Inferior parietal cortex (tissue), 1 donor: Measurements from ENCODE around the gene NOP9.

Experiments used
- DNase-seq: peaks from one replicate; pipeline ENCODE4 v3.0.0-alpha.2; 2016; ENCODE audit errors: extremely low spot score

The NOP9 gene, protein sequence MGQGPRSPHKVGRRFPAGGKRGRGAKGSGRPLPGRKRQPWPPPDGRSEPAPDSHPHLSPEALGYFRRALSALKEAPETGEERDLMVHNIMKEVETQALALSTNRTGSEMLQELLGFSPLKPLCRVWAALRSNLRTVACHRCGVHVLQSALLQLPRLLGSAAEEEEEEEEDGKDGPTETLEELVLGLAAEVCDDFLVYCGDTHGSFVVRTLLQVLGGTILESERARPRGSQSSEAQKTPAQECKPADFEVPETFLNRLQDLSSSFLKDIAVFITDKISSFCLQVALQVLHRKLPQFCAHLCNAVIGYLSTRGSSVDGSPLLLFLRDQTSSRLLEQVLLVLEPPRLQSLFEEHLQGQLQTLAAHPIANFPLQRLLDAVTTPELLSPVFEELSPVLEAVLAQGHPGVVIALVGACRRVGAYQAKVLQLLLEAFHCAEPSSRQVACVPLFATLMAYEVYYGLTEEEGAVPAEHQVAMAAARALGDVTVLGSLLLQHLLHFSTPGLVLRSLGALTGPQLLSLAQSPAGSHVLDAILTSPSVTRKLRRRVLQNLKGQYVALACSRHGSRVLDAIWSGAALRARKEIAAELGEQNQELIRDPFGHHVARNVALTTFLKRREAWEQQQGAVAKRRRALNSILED

GRCh38 chr14:24299255-24300191, at the start of gene NOP9, which contains the start of gene DHRS1:
NOP9 (plus strand) TSS chr14:24299850; CDS start chr14:24299955, 105 bp downstream.
DHRS1 (minus strand) TSS chr14:24299780; CDS start chr14:24299106, 674 bp downstream.
- DNase-seq, result peak; percentile 93

GRCh38 chr14:24250354-24250753, 49.3 kb upstream of the NOP9 start:
- no peak for DNase-seq

DNA sequence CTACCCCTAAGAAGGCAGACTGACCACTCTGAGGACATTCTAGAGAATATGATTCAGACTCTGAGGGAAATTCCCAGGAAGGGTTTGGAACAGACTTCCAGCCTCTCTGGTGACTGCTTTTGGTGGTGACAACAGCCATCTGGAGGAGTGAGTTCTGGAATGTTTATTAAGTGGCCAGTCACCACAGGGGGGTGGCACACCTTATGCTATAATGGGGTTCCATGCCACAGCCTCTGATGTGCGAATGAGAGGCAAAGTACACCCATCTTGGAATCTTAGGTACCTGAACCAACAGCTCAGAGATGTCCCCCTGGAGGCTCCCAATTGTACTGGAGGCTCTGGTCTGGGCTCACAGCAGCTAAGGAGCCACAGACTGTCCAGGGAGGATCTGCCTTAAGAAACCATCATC, 47.8 kb upstream of the NOP9 start:
- no peak for DNase-seq

- no peak for DNase-seq
These were observed 47.1 kb upstream of the NOP9 start for GRCh38 chr14:24252289-24253124.

DNA sequence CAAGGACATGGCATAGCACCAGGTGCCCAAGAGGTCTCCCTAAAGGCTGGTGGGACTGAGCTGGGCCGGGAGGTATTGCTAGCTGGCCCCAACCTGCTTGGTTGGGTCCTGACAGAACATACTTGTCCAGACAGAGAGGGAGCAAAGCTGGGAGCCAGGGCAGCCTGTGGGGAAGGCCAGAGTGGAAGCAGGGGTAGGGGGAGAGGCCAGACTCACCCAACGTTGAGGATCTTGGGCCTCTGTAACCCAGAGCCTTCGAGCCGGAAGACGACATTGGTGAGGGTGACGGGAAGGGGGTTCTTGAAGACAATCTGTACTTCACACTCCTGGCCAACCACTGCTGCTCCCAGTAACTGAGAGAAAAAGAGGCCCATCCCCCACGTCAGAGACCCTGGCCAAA, 45.7 kb upstream of the NOP9 start:
- DNase-seq, result no peak

GRCh38 chr14:24254630-24255392, 44.8 kb upstream of the NOP9 start:
- no peak for DNase-seq

- no peak for DNase-seq
These were observed 44.2 kb upstream of the NOP9 start for GRCh38 chr14:24255438-24255837.

GRCh38 chr14:24255931-24256711, 43.5 kb upstream of the NOP9 start:
- no peak for DNase-seq

DNA sequence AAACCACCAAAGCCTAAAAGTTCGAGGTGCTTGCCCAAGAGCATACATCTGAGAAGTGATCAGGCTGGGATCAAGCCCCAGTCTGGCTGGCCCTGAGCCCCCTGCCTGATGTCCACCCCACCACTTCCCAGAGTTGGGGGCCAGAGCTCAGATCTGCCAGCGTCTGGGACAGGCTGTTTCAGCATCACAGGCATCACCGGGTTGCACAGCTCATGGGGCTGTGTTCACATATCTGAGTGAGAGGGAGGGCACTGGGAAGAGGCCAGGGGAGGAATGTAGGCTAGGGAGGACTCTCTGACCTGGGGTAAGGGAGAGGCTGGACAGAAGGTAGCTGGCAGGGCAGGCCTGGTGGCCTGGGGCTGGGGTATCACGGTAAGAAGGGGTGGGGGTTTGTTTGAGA, 42.7 kb upstream of the NOP9 start:
- no peak for DNase-seq

DNA sequence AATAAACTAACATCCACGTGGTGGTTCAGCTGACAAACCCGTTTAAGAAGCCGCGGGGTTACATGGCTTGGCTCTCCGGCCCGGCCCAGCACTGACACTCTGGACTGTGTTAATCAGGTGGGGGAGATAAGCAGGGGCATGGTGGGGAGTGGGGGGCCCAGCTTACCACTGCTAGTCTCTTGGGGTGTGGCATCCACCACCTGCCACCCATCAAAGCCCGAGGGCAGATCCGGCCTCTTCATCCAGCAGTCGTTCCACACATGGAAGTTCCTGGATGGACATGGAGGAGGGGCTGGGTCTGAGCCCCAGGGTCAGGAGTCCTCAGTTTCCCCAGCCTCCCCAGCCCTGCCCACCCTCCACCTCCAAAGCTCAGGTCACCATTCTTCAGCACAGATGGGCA, 41.5 kb upstream of the NOP9 start:
- no peak for DNase-seq

- no peak for DNase-seq
These were observed 40.9 kb upstream of the NOP9 start for GRCh38 chr14:24258548-24259265.

GRCh38 chr14:24259282-24260025, 40.2 kb upstream of the NOP9 start:
- DNase-seq, result no peak

DNA sequence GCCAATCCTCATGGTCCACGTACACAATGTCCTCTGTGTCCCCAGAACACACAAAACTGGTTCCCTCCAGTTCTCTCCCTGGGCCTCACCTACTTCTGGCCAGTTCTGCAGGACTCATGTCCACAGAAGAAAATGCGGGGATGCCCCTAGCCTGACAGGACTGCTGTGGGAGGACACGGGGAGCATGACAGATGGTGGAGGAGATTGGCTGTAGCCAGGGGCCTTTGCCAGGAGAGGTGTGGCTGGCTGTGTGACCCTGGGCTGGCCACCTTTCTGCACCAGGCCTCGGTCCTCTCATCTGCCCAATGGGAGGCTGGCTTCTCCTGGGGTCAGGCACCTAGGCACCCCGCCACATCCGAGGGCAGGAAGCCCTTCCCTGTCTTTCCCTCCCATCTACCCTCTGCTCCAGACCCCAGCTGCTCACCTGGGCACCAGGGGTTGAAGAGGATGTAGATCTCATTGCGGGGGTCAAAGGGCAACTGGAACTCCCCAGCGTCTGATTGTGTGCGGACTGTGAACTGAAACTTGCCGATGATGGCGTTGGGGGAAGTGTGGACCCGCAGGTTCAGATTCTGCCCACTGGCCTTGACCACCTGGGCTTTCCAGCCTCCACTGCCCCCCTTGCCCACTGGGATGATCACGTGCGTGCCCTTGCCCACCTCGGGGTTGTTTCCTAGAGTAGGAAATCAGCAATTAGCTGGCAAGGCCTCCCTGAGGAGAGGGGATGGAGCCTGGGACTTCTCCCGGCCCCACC, 39.4 kb upstream of the NOP9 start:
- DNase-seq, result no peak

GRCh38 chr14:24260780-24261157, 38.9 kb upstream of the NOP9 start:
- no peak for DNase-seq

- DNase-seq, result no peak
These were observed 38.2 kb upstream of the NOP9 start for GRCh38 chr14:24261256-24261968.

DNA sequence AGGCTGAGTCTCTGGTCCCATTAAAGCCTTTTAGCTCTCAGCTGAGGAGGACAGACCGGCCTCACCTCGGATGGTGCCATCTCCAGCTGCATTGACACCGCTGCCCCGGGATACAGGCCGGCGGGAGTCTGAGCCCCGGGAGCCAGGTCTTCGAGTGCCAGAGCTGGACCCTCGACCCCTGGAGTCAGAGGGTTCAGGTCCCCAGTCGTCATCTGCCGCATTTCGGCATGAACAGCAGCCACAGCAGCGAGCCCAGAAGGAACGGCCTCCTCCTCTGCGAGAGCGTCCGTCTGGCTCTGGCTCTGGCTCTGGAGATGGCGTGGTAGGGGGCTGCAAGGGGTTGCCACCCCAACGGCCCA, 37.7 kb upstream of the NOP9 start:
- no peak for DNase-seq
